Activated naive CD8-positive, alpha-beta T cell (primary cell): ENCODE data around the gene S100A4.
"Not testable (repeated sequence)": the region's sequence is repeated elsewhere in the genome, so short reads cannot be mapped to it uniquely, and the experiment has no call there.

Experiments
- H3K27ac Mint-ChIP-seq: one replicate; pipeline ENCODE4 v1.8.0; 2021; ENCODE audit warnings: mixed read lengths
- H3K27me3 Mint-ChIP-seq: one replicate; pipeline ENCODE4 v1.8.0; 2021; ENCODE audit warnings: mixed read lengths
- H3K36me3 Mint-ChIP-seq: one replicate; pipeline ENCODE4 v1.8.0; 2021; ENCODE audit warnings: mixed read lengths
- H3K4me1 Mint-ChIP-seq: one replicate; pipeline ENCODE4 v1.8.0; 2021; ENCODE audit warnings: low read depth, mixed read lengths
- H3K4me3 Mint-ChIP-seq: one replicate; pipeline ENCODE4 v1.8.0; 2021; ENCODE audit warnings: mild to moderate bottlenecking, mixed read lengths
- H3K9me3 Mint-ChIP-seq: one replicate; pipeline ENCODE4 v1.8.0; 2021; ENCODE audit warnings: low read depth, mixed read lengths

S100A4 gene

DNA sequence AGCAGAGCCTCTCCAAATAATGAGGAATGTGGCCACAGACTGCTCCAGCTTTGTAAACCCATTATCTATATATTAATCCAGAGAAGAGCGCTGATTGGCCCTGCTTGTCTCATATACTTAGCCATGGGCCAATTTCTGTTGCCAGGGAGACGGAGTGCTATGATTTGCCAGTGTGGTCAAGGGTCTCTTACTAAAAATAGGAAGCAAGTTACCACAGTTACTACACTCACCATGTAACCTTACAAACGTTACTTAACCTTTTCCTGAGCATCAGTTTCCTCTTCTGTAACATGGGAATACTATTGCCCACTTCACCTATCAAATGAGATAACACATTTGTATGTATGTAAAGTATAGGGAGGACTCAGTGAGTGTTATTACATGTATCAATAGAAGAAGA lies 27.7 kb upstream of the S100A4 start:
- Mint-ChIP-seq H3K4me1 (peaks cover 22% of the 10 kb centered on the region), H3K27ac (peak overlapping the region; percentile 11), H3K36me3 (no peaks in the 10 kb centered on the region), H3K27me3 (peaks cover 4% of the 10 kb centered on the region), H3K4me3 (peak overlapping the region; percentile 7), H3K9me3 (no peaks in the 10 kb centered on the region)

DNA sequence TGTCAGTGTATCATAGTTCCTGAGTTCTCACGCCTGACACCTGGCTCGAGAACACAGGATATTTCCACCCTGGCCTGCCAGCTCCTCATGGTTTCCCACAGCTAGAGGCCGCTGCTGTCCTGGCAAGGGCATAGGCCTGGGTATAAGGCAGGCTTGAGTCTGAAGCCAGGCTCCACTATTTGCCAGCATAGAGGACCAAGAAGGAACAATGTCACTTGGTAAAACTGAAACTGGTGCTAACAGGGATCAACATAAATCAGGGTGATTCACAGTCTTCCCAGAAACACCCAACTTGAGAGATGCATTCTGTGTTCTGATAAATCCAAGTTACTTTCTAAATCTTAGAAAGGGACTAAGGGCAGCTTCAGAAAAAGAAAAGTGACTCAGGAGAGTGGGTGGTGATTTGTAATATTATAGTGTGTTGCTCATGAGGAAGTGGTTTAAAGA lies 27.0 kb upstream of the S100A4 start:
- Mint-ChIP-seq H3K36me3 (no peaks in the 10 kb centered on the region), H3K4me1 (peaks cover 29% of the 10 kb centered on the region), H3K27me3 (no peaks in the 10 kb centered on the region), H3K9me3 (no peaks in the 10 kb centered on the region), H3K27ac (peak overlapping the region; percentile 11), H3K4me3 (peak overlapping the region; percentile 7)

DNA sequence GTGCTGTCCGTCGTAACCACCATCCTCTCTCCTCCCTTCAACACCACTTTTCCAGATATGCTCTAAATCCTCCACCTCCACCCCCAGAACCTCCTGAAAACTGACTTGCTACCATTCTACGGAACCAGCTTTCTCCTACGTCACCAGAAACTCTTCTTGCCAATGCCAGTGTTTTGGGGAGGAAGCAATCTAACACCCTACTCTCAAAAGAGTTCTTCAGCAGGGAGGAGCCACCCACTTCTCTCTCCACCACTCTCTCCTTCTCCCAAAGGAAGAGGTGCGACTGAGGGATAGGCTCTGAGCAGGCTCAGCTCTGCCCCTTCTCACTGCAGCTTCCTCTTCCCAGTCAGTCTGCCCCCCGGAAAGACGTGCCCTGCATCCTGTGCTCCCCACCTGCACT lies 26.1 kb upstream of the S100A4 start:
- Mint-ChIP-seq H3K27me3 (no peaks in the 10 kb centered on the region), H3K4me3 (no peak overlapping the region), H3K36me3 (no peaks in the 10 kb centered on the region), H3K4me1 (peaks cover 35% of the 10 kb centered on the region), H3K27ac (no peak overlapping the region), H3K9me3 (no peaks in the 10 kb centered on the region)

DNA sequence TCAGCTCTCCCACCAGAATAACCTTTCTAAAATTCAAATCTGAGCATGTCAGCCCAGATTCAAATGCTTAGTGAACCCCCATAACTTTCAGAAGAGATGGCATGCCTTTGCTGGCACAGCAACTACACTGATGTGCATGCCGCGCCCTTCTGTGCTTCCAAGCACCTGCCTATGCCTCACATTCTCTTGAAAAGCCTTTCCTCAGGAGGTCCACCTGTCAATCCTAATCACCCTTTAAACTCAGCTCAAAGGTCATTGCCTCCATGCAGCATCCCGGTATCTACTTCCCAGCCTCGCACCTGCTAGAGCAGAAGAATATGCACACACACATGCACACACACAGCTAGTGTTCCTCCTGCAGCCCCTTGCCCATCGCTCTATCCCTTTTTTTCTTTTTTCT lies 25.3 kb upstream of the S100A4 start:
- Mint-ChIP-seq H3K4me1 (peaks cover 42% of the 10 kb centered on the region), H3K27me3 (no peaks in the 10 kb centered on the region), H3K27ac (peak overlapping the region; percentile 46), H3K36me3 (no peaks in the 10 kb centered on the region), H3K9me3 (no peaks in the 10 kb centered on the region), H3K4me3 (no peak overlapping the region)

DNA sequence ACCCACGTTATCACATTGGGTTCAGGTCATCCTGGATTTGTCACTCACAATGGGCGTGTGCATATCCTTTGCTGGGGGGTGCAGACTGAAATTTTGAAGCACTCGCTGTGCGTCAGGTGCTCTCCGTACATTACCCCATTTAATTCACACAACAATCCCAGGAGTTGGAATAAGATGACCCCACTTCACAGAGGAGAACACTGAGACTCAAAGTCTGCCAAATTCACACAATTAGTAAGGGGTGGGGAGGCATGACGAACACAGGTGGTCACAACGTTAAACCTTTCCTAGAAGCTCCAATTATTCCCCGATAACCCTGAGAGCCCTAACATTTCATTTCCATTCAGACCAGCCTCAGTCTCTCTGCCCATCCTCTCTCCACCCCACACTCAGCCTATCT lies 23.9 kb upstream of the S100A4 start:
- Mint-ChIP-seq H3K27me3 (no peaks in the 10 kb centered on the region), H3K9me3 (no peaks in the 10 kb centered on the region), H3K4me3 (no peak overlapping the region), H3K4me1 (peaks cover 47% of the 10 kb centered on the region), H3K36me3 (no peaks in the 10 kb centered on the region), H3K27ac (no peak overlapping the region)

DNA sequence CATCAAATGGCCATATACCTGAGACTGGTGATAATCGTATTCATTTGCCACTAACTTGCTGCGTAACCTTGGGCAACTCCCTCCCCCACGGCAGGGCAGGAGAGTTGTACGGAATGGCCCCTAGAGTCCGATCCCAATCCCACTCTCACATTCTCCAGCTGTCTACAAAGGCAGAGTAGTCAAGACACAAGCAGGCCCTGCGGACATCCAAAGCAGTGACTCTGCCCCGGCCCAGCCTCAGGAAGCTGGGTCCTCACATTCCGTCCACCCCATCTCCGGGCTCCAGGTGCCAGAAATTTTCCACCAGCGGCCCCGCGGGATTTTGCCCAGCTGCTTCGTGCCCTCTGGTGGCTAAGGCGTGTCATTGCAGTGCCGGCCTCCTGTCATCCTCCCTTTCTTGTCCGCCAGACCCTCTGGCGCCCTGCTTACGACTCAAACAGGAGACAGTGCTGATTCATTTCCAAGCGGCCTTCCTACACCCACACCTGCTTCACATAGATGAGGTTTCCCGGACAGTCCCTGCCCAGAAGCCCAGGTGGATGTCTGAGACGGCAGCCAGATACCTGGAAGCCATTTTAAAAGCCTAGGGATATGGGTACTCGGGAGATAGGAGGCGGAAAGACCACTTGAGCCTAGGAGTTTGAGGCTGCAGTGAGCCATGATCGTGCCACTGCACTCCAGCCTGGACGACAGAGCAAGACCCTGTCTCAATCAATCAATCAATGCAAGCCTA lies 22.9 kb upstream of the S100A4 start:
- Mint-ChIP-seq H3K27ac (peak overlapping the region; percentile 78), H3K4me1 (peaks cover 47% of the 10 kb centered on the region)

DNA sequence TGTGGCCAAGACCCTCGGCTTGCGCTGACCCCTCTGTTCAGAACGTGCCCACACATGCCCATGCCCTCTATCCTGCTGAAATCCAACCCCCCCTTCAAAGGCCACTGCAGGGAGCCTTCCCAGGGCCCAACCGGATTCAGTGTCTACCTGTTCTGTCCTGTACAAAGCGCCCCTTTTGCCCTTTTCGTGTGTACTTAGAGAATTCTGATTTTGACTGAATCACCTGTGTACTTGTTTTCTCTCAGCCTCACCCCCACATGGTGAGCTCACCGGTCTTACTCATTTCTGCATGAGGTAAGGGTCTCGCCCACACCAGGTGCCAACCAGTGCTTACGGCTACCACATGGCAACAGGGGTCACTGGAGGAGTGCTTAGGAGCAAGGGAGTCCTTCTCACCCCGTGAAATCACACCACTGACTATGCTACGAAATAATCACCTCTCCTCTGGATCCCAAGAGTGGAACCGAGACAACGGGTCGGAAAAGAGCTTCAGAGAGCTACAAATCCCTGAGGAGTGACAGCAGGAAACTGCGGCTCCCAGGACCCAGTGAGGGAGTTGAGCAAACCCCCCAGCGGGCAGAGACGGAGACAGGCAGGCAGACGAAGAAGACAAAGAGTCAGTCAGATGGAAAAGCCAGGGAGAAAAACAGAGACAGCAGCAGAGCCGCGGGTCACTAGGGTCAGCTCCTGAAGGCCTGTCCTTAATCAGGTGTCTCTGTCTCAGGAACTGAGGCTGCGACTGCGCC lies 22.2 kb upstream of the S100A4 start:
- peak overlapping the region; percentile 78 for H3K27ac Mint-ChIP-seq
- H3K27me3 Mint-ChIP-seq: no peaks in the 10 kb centered on the region
- peaks cover 41% of the 10 kb centered on the region for H3K4me1 Mint-ChIP-seq
- H3K9me3 Mint-ChIP-seq: no peaks in the 10 kb centered on the region
- H3K36me3 Mint-ChIP-seq: no peaks in the 10 kb centered on the region
- H3K4me3 Mint-ChIP-seq: peak overlapping the region; percentile 62

More for the DNA sequence above, 22.9 kb upstream of the S100A4 start:
- Mint-ChIP-seq H3K27me3 (no peaks in the 10 kb centered on the region), H3K36me3 (no peaks in the 10 kb centered on the region), H3K4me3 (peak overlapping the region; percentile 50), H3K9me3 (no peaks in the 10 kb centered on the region)

DNA sequence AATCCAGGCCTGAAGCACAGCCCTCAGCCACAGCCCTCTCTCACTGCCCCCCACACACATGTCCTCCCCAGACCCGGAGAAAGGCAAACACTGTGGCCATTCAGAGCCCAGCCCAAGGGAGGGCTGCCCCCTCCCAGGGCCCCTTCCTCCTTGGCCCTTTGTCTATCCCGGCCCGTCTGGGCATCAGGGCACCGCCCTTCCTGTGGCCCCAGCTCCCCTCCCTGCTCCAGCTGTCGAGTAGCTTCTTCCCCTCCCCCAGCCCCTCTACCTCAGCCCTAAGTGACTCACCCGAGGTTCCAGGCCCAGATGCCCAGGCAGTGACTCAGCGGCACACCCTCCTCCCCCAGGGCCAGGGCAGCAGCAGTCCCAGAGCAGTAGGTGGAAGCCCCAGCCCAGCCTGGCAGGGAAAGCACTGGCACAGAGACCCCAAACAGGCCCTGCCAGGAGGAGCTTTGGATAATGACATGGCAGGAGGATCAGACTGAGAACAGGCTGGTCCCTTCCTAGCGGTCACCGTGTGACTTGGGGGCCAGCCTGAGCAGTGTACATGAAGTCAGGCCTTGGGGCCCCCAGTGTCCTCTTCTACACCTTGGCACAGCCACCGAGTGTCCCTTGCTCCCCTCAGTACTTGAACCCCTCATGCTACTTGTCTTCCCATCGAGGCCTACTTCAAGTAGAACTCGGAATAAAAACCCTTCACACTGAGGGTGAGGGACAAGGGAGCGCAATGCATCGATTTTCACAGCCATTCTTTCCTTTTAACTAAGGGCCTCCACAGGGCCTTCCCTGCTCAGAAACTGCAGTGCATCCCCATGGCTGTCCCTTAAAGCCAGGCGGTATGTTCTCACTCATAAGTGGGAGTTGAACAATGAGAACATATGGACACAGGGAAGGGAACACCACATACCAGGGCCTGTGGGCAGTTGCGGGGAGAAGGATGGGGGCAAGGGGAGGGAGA lies 21.1 kb upstream of the S100A4 start:
- H3K27ac Mint-ChIP-seq: peak overlapping the region; percentile 86
- no peaks in the 10 kb centered on the region for H3K27me3 Mint-ChIP-seq
- no peaks in the 10 kb centered on the region for H3K9me3 Mint-ChIP-seq
- peak overlapping the region; percentile 69 for H3K4me3 Mint-ChIP-seq
- peaks cover 32% of the 10 kb centered on the region for H3K4me1 Mint-ChIP-seq
- no peaks in the 10 kb centered on the region for H3K36me3 Mint-ChIP-seq

DNA sequence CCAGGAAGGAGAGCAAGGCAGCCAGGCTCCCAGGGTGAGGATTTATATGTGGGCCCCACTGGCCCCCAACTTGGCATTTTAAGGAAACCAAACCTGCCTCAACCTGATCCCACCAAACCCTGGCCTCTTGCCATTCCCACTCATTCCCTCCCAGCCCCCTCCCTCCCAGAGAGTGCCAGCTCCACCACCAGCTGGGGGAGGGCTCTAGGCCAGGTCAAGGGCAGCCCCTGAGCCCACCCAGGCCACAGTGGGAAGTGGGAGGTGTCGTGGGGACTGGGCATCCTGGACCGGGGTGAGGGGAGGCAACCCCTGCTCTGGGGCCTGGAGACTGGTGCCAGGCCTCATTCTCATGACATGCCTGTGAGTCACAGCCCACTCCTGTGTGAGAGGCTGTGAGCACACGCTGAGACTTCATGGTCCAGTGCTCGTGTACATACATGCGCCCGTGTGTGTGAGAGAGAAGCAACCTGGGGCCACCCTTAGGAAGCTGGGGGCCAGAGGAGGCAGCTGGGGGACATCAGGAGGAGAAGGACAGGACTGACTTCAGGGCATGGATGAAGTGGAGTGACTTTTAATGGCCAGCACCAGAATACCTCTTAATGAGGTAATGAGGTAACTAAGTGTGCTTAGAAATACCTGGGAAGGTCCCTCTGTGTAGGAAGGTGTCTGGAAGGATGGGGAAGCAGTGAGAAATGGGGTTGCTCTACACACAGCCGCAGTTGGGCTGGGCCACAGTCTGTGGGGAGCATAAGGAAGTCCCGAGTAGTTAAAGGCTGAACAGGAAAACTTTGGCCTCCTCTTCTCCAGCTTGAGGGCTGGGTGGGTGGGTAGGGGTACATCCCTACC lies 20.1 kb upstream of the S100A4 start, which contains the start of gene S100A2:
S100A2 (minus strand) TSS at position 316 of the 846 bp plus-strand sequence. CDS start 1,967 bp downstream, outside the sequence.
- H3K4me1 Mint-ChIP-seq: peaks cover 30% of the 10 kb centered on the region
- H3K27ac Mint-ChIP-seq: peak within 1 kb of the TSS; percentile 99
- peak within 1 kb of the TSS; percentile 78 for H3K4me3 Mint-ChIP-seq

DNA sequence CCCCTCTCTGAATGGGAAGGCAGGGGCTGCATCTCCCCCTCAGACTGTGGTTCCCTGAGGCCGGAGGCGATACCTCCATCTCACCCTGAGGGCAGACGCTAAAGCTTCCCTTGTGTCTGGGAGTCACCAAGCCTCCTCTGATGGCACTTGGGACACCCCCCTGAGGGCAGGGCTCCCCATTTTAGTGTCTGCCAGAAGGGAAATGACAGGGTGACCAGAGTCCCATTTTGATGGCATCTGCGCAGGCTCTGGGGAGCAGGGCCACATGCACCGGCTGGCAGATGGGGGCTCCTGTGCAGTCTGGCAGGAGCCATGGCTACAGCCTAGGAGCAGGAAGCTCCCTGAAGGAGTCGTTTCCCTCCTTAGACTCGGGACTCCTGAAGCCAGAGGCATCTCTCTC lies 18.4 kb upstream of the S100A4 start:
- H3K27me3 Mint-ChIP-seq: no peaks in the 10 kb centered on the region
- H3K9me3 Mint-ChIP-seq: no peaks in the 10 kb centered on the region
- H3K27ac Mint-ChIP-seq: no peak overlapping the region
- H3K4me1 Mint-ChIP-seq: peaks cover 30% of the 10 kb centered on the region
- H3K4me3 Mint-ChIP-seq: no peak overlapping the region
- H3K36me3 Mint-ChIP-seq: no peaks in the 10 kb centered on the region

More for the DNA sequence above, 20.1 kb upstream of the S100A4 start, which contains the start of gene S100A2:
- Mint-ChIP-seq H3K36me3 (no peaks in the 10 kb centered on the region), H3K9me3 (no peaks in the 10 kb centered on the region), H3K27me3 (no peaks in the 10 kb centered on the region)

DNA sequence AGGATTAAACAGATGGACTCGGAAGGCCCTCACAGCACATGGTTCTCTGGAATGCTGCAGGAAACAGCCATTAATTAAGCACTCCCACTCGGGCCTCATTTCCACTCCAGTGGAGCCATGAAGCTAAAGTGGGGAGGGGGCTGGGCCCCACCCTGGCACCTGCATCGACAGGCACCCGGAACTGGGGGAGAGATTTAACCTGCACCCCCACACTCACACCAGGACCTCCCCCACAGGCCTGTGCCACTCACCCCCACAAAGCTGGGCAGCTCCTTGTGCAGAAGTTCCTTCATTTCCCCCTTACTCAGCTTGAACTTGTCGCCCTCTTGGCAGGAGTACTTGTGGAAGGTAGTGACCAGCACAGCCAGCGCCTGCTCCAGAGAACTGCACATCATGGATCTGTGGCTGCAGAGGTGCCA lies 17.9 kb upstream of the S100A4 start:
- Mint-ChIP-seq H3K27ac (no peak overlapping the region), H3K4me1 (peaks cover 26% of the 10 kb centered on the region), H3K4me3 (no peak overlapping the region), H3K36me3 (no peaks in the 10 kb centered on the region), H3K9me3 (no peaks in the 10 kb centered on the region), H3K27me3 (no peaks in the 10 kb centered on the region)

DNA sequence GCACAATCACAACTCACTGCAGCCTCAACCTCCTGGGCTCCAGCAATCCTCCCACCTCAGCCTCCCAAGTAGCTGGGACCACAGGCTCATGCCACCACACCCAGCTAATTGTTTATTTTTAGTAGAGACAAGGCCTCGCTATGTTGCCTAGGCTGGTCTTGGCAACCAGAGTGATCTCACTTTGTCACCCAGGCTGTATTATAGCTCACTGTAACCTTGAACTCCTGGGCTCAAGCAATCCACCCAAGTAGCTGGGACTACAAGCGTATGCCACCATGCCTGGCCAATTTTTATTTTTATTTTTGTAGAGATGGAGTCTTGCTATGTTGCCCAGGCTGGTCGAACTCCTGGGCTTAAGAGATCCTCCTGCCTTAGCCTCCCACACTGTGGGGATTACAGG lies 16.4 kb upstream of the S100A4 start:
- not testable (repeated sequence) for H3K27me3 Mint-ChIP-seq, H3K36me3 Mint-ChIP-seq, H3K4me3 Mint-ChIP-seq, H3K27ac Mint-ChIP-seq, H3K9me3 Mint-ChIP-seq
- H3K4me1 Mint-ChIP-seq: peaks cover 15% of the 10 kb centered on the region

DNA sequence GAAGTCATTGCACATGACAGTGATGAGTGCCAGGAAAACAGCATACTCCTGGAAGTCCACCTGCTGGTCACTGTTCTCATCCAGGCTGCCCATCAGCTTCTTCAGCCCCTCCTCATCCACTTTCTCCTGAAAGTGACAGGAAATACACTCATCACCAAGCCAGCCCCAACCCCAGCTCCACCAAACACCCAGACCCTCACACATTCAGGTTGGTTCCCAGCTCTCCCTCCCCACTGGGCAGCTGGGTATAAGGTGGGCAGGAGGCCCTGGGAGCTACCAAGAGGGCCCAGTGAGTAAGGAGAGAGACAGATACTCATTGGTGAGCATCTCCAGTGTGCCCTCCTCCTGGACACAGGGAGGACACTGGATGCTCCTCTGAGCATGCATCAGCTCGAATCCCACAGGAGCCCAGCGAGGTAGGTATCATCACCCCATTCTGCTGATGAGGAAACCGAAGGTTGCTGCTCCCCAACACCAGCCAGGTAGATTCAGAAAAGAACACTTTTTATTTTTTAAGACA lies 15.9 kb upstream of the S100A4 start:
- H3K9me3 Mint-ChIP-seq: no peaks in the 10 kb centered on the region
- H3K27ac Mint-ChIP-seq: no peak overlapping the region
- H3K36me3 Mint-ChIP-seq: no peaks in the 10 kb centered on the region
- H3K4me1 Mint-ChIP-seq: peaks cover 10% of the 10 kb centered on the region
- no peak overlapping the region for H3K4me3 Mint-ChIP-seq
- no peaks in the 10 kb centered on the region for H3K27me3 Mint-ChIP-seq
